MM.1S (cell line): Measurements from ENCODE around the gene ST6GAL1.

Experiments
- EZH2 ChIP-seq: fragments of 300-600 bp; sonication (generic); optimal IDR thresholded peaks from 2 replicates; pipeline ENCODE3; 2017; ENCODE audit warnings: low read depth, mild to moderate bottlenecking, antibody characterized with exemption, low read length, mixed read lengths
- TF ChIP-seq, protein P1 (sequence below): fragments of 300-600 bp; sonication (generic); IDR thresholded peaks from 2 replicates; pipeline ENCODE4 v1.5.1; 2016; ENCODE audit warnings: antibody characterized with exemption, low read length, mixed read lengths

DNA sequence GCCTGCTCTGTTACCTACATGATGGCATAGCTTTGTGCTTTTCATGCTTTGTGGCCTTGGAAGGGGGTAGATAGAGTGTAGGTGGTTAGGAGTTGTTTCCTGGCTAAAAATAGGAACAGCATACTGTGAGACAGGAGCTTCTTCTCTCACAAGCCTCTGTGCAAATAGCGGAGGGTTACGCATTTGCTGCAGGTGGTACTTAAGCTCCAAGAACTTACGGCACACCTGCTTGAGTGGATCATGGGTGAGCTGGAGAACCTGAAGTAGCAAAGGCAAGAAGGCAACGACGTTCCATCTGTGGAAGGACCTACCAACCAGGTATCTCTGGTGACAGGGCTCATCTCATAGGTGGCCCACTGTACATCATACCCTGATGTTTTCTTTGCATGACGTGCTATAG lies 66.0 kb downstream of the ST6GAL1 start:
- TF ChIP-seq, protein P1, sequence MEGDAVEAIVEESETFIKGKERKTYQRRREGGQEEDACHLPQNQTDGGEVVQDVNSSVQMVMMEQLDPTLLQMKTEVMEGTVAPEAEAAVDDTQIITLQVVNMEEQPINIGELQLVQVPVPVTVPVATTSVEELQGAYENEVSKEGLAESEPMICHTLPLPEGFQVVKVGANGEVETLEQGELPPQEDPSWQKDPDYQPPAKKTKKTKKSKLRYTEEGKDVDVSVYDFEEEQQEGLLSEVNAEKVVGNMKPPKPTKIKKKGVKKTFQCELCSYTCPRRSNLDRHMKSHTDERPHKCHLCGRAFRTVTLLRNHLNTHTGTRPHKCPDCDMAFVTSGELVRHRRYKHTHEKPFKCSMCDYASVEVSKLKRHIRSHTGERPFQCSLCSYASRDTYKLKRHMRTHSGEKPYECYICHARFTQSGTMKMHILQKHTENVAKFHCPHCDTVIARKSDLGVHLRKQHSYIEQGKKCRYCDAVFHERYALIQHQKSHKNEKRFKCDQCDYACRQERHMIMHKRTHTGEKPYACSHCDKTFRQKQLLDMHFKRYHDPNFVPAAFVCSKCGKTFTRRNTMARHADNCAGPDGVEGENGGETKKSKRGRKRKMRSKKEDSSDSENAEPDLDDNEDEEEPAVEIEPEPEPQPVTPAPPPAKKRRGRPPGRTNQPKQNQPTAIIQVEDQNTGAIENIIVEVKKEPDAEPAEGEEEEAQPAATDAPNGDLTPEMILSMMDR: no peak
- TF ChIP-seq EZH2: no peak
